Mucosa of descending colon (tissue), 3 donors: Measurements from ENCODE around the gene MAP3K21. TPM values are rescaled to one million over a fixed set of nuclear protein-coding genes. Genes with fewer than 3 reads are reported as not detected.
A peak's percentile ranks its signal among the peaks of the same experiment; 100 is the strongest.

Experiments
- ATAC-seq: fragments of 200-7000 bp; cut with Tn5 transposase; one replicate; pipeline ENCODE4 v1.9.1; 2020; ENCODE audit warnings: mild to moderate bottlenecking, moderate library complexity
- DNase-seq, 3 donors: peaks; one replicate each; pipeline ENCODE4 v3.0.0-alpha.2; 2020
- H3K36me3 ChIP-seq: fragments of 200-600 bp; one replicate; pipeline ENCODE4 v1.8.0; 2021; ENCODE audit warnings: low read depth, mild to moderate bottlenecking
- H3K4me1 ChIP-seq: fragments of 200-600 bp; one replicate; pipeline ENCODE4 v1.8.0; 2021; ENCODE audit warnings: low read depth, mild to moderate bottlenecking
- H3K4me3 ChIP-seq: fragments of 200-600 bp; one replicate; pipeline ENCODE4 v1.8.0; 2021; ENCODE audit warnings: mild to moderate bottlenecking
- H3K9me3 ChIP-seq: fragments of 200-600 bp; one replicate; pipeline ENCODE4 v1.8.0; 2021; ENCODE audit warnings: mild to moderate bottlenecking
- intact Hi-C, 2 donors: fragments of 100-400 bp; cut with DNase I in 1 of 2; cut with micrococcal nuclease in 1 of 2; formaldehyde crosslinking; loops; one replicate each; pipeline versions ENCODE4 v1.11.0 to v1.11.1; 2022; cut with DNase I, micrococcal nuclease
- long read RNA-seq, 2 donors: library from polyadenylated mRNA; unstranded; transcript quantifications; one replicate each; pipeline ENCODE4 v2.0.0, GENCODE V29; 2019 to 2021
- total RNA-seq, 3 donors: library from RNA; stranded (reverse); fragmentation: NEBNext Ultra II Directional in 2 of 3; extraction: Animal tissue kit (Norgen Biotek cat#: 25700) in 2 of 3; gene quantifications; one replicate each; pipeline versions ENCODE4 v1.2.1 to v1.2.4, GENCODE V29; 2021 to 2023
- TF ChIP-seq, protein P1 (sequence below): fragments of 200-600 bp; IDR thresholded peaks from one replicate; pipeline ENCODE4 v1.8.0; 2022; ENCODE audit warnings: antibody characterized with exemption, mild to moderate bottlenecking
- donor health status: DM: no; HTN: no; CAD: no; lungs with moderate emphysema.
- donor health status: DM: no; HTN: no; CAD: no.
- donor health status: DM: no; HTN: yes; CAD: no.

MAP3K21 gene
- 10 to 100 TPM in 2 of 3 donors, 1 to 10 TPM in 1; 8.3 to 21.1 (median 12.6) TPM for total RNA-seq
- long read RNA-seq, donor 1, full-length matches to known transcripts = 5 of 10 reads
- long read RNA-seq, donor 1, partial matches to known transcripts = 4 of 10 reads
- long read RNA-seq, donor 1, other reads (novel, unspliced or antisense) = 1 of 10 reads
- long read RNA-seq, donor 2, partial matches to known transcripts = 3 of 5 reads
- long read RNA-seq, donor 2, other reads (novel, unspliced or antisense) = 2 of 5 reads

DNA sequence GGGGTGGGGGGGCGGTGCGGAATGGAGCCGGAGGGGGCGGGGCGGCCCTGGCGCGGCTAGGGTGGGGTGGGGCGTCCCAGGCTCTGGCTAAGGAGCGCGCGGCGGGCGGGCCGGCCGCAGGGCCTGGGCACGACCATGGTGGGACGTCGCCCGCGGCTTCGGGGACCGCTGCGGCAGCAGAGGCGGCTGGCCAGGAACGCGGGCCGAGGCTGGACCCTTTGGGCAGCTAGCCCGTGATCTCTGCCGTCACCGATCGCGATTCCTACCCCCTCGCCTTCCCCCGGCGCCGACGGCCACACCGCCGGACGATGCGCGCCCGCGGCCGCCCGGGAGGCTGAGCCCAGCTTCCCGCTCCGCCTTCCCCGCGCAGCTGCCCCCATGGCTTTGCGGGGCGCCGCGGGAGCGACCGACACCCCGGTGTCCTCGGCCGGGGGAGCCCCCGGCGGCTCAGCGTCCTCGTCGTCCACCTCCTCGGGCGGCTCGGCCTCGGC is at the start of gene MAP3K21:
TSS of gene MAP3K21 (plus strand) at position 74 of the 491 bp plus-strand sequence. CDS start at position 379, 305 bp downstream.
- Histone ChIP-seq H3K4me1 (peaks cover 25% of the 10 kb centered on the region), H3K4me3 (peak within 1 kb of the TSS; percentile 54), H3K9me3 (no peaks in the 10 kb centered on the region), H3K36me3 (no peaks in the 10 kb centered on the region)
- TF ChIP-seq, protein P1, sequence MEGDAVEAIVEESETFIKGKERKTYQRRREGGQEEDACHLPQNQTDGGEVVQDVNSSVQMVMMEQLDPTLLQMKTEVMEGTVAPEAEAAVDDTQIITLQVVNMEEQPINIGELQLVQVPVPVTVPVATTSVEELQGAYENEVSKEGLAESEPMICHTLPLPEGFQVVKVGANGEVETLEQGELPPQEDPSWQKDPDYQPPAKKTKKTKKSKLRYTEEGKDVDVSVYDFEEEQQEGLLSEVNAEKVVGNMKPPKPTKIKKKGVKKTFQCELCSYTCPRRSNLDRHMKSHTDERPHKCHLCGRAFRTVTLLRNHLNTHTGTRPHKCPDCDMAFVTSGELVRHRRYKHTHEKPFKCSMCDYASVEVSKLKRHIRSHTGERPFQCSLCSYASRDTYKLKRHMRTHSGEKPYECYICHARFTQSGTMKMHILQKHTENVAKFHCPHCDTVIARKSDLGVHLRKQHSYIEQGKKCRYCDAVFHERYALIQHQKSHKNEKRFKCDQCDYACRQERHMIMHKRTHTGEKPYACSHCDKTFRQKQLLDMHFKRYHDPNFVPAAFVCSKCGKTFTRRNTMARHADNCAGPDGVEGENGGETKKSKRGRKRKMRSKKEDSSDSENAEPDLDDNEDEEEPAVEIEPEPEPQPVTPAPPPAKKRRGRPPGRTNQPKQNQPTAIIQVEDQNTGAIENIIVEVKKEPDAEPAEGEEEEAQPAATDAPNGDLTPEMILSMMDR = no peak
- intact Hi-C loops = no loop called here
- peak; percentile 80 for ATAC-seq
- DNase-seq = no peak

DNA sequence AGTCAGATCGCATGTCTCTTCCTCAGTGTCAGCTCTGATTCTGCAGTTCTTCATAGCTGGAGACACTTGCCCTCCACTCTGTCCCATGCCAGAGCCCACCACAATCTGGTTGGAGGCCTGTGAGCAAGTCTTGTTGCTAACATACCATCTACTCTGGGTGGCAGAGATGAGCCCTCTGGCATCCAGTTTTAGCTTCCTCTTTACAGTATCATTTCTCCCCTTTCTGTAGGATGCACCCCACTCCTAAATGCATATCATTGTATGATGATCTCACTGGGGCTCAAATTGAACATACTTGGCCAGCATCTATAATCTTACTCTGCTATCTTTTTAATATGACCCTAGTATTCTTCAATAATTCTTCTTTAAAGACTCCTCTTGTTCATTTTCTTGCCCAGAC is 48.9 kb upstream of the MAP3K21 start:
- Histone ChIP-seq H3K36me3 (no peaks in the 10 kb centered on the region), H3K9me3 (no peaks in the 10 kb centered on the region), H3K4me1 (no peaks in the 10 kb centered on the region), H3K4me3 (no peak overlapping the region)
- no peak for ATAC-seq
- intact Hi-C loops = no loop called here
- no peak for DNase-seq
- TF ChIP-seq, protein P1 = no peak

DNA sequence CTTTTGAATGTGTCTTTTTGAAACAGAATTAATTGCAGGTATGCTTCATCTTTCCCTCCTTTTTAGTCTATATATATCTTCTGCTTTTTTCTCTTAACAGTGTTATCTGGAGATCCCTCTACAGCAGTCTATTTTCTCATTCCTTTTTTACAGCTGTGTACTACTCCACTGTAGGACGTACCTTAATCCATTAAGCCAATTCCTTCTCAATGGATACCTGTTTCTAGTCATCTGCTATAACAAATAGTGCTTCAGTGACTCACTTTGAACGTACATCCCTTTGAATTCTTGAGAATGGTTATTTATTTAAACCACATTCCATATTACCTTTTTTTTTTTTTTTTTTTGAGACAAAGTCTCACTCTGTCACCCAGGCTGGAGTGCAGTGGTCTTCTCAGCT is 47.6 kb upstream of the MAP3K21 start:
- TF ChIP-seq, protein P1 = no peak

DNA sequence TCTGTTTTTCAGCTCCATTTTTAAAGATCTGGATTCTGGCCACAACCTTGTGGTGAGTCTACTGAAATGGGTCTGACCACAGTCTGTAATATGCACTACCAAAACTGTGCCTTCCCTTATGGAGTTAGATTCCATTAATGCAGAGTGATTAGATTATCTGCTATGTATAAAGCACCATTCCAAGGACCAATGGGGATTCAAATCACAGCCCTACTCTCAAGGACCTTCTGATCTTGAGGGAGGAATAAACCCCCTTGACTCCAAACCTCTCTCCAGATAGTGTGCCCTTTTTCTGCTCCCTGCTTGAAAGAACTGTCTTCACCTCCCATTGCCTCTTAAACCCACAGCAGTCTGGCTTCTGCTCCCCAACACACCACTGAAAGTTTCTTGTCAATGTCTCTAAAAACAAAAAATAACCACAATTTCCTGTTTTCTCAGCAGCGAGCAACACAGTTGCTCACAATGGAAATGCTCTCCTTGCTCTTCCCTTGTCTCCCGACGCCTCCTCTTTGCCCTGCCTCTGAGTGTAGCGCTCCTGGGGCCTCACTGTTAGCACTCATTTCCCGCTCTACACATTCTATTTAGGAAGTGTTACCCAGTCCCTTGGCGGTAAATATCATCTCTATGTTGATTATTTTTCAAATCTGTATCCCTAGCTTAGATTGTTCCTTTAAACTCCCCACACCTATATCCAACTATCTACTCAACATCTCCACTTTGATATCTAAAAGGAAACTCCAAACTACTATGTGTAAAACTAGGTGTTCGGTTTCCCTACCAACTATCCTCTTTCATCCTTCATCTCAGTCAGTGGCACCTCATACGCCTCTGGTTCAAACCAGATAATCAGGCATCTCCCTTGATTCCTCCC is 45.6 kb upstream of the MAP3K21 start:
- H3K9me3 ChIP-seq = no peaks in the 10 kb centered on the region
- intact Hi-C loops = no loop called here
- DNase-seq = no peak
- TF ChIP-seq, protein P1 = no peak
- no peak overlapping the region for H3K4me3 ChIP-seq
- H3K4me1 ChIP-seq = no peaks in the 10 kb centered on the region
- no peaks in the 10 kb centered on the region for H3K36me3 ChIP-seq
- ATAC-seq = peak; percentile 49

More for the DNA sequence above, 47.6 kb upstream of the MAP3K21 start:
- H3K36me3 ChIP-seq = no peaks in the 10 kb centered on the region
- DNase-seq = no peak
- intact Hi-C loops = no loop called here
- H3K9me3 ChIP-seq = no peaks in the 10 kb centered on the region
- no peak overlapping the region for H3K4me3 ChIP-seq
- H3K4me1 ChIP-seq = no peaks in the 10 kb centered on the region
- ATAC-seq = no peak

DNA sequence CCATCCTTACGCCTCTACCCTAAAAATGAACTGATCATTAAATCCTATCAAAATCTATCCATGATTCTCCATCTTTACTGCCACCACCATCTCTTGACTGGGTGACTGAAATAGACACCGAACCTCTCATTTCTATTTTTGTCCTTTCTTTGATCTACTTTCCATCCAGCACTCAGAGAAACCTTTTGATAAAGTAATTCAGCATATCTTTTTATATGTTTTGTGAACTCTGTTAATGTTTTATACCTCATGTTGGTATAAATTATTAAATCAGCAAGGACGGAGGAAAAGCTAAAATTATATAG is 45.0 kb upstream of the MAP3K21 start:
- intact Hi-C loops = no loop called here
- Histone ChIP-seq H3K36me3 (no peaks in the 10 kb centered on the region), H3K4me3 (no peak overlapping the region), H3K4me1 (no peaks in the 10 kb centered on the region), H3K9me3 (no peaks in the 10 kb centered on the region)
- ATAC-seq (no peak), DNase-seq (no peak)
- TF ChIP-seq, protein P1 = no peak
